Memory B cell (primary cell): ENCODE results near the gene MPZL3.
A peak's percentile ranks its signal among the peaks of the same experiment; 100 is the strongest.
"Not testable (repeated sequence)": the region's sequence is repeated elsewhere in the genome, so short reads cannot be mapped to it uniquely, and the experiment has no call there.

ENCODE experiments used
- ATAC-seq: fragments of 150-1000 bp; cut with Tn5 transposase; 2 replicates; pipeline ENCODE4 v1.10.0; 2021; ENCODE audit warnings: low read depth, mild to moderate bottlenecking, moderate library complexity
- DNase-seq, 2 donors: peaks; one replicate each; pipeline ENCODE4 v3.0.0; 2022; ENCODE audit warnings: low spot score in 2 of 2
- H3K27ac Mint-ChIP-seq: one replicate; pipeline ENCODE4 v1.8.0; 2022; ENCODE audit warnings: mild to moderate bottlenecking, moderate library complexity, mixed read lengths
- H3K27me3 Mint-ChIP-seq: one replicate; pipeline ENCODE4 v1.8.0; 2022; ENCODE audit warnings: mixed read lengths
- H3K36me3 Mint-ChIP-seq: one replicate; pipeline ENCODE4 v1.8.0; 2022; ENCODE audit warnings: mild to moderate bottlenecking, mixed read lengths
- H3K4me1 Mint-ChIP-seq: one replicate; pipeline ENCODE4 v1.8.0; 2022; ENCODE audit warnings: mixed read lengths
- H3K4me3 Mint-ChIP-seq: one replicate; pipeline ENCODE4 v1.8.0; 2022; ENCODE audit warnings: mild to moderate bottlenecking, moderate library complexity, mixed read lengths
- H3K9me3 Mint-ChIP-seq: one replicate; pipeline ENCODE4 v1.8.0; 2022; ENCODE audit warnings: mixed read lengths

The MPZL3 gene

DNA sequence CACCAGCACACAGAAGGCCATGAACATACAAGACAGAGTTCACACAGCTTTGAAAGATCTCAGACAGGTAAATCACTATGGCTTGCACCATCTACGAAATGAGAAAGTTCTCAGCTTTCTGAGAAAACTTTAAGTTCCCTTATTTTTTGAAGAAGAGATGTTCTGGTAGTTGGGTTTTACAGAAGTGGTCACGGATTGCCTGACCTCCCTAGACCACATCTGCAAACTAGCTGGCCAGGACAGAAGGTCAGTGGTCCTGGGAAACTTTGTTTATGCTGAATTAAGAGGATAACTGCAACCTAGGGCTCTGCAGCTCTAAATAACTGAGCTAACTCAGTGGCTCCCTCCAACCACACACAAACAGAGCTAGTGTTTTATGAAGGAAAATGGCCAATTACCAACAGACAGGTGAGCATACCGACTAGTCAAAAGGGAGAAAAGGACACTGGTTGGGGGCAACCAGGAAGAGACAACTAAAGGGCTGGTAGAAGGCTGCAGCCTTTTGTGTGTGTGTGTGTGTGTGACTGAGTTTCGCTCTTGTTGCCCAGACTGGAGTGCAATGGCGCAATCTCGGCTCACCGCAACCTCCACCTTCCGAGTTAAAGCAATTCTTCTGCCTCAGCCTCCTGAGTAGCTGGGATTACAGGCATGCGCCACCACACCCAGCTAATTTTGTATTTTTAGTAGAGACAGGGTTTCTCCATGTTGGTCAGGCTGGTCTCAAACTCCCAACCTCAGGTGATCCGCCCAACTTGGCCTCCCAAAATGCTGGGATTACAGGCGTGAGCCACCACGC lies 67.2 kb downstream of the MPZL3 start:
- DNase-seq (no peak), ATAC-seq (no peak)
- Mint-ChIP-seq H3K36me3 (no peaks in the 10 kb centered on the region), H3K27me3 (peaks cover 26% of the 10 kb centered on the region), H3K4me1 (no peaks in the 10 kb centered on the region), H3K4me3 (no peak overlapping the region), H3K27ac (no peak overlapping the region), H3K9me3 (no peaks in the 10 kb centered on the region)

DNA sequence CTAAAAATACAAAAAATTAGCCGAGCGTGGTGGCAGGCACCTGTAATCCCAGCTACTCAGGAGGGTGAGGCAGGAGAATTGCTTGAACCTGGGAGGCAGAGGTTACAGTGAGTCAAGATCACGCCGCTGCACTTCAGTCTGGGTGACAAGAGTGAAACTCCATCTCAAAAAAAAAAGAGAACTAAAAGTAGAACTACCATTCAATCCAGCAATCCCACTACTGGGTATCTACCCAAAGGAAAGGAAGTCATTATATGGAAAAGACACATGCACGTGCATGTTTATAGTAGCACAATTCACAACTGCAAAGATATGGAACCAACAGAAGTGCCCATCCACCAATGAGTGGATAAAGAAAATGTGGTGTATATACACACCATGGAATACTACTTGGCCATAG lies 68.5 kb downstream of the MPZL3 start:
- H3K9me3 Mint-ChIP-seq, DNase-seq, H3K36me3 Mint-ChIP-seq, ATAC-seq, H3K4me1 Mint-ChIP-seq, H3K4me3 Mint-ChIP-seq, H3K27ac Mint-ChIP-seq: not testable (repeated sequence)
- H3K27me3 Mint-ChIP-seq = peaks cover 26% of the 10 kb centered on the region

DNA sequence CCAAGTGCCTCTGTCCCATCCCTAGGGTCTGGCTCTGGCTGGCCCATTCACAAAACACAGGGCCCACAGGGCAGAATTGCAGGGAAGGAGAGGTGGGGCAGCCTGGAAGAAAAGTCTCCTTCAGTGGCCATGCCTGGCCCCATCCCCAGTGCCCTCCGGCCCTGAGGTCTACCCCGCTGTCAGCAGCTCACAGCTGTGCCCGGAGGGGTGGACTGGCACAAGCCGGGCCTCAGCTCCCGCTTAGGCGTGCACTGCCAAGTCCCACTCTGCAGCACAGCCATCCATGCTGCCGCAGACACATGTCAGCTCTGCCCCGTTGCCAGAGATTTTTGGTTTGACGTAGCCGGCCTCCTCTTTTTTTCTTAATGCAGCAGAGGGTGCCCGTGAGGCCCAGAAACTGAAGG lies 71.9 kb downstream of the MPZL3 start:
- ATAC-seq (peak; percentile 48), DNase-seq (no peak)
- no peak overlapping the region for H3K4me3 Mint-ChIP-seq
- H3K36me3 Mint-ChIP-seq = no peaks in the 10 kb centered on the region
- peaks cover 25% of the 10 kb centered on the region for H3K27me3 Mint-ChIP-seq
- no peak overlapping the region for H3K27ac Mint-ChIP-seq
- H3K9me3 Mint-ChIP-seq = no peaks in the 10 kb centered on the region
- H3K4me1 Mint-ChIP-seq = peaks cover 3% of the 10 kb centered on the region

DNA sequence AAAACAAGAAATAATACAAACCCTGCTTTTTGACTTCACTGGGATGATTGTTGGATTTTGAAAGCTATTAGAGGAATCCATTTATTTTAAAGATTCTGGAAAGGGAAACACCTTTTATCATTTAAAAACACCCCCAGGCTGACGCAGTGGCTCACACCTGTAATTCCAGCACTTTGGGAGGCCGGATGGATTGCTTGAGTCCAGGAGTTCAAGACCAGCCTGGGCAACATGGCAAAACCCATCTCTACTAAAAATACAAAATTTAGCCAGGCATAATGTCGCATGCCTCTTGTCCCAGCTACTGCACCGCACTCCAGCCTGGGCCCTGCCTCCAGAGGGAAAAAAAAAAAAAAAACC lies 75.4 kb downstream of the MPZL3 start:
- DNase-seq = no peak
- Mint-ChIP-seq H3K36me3 (no peaks in the 10 kb centered on the region), H3K9me3 (no peaks in the 10 kb centered on the region), H3K4me1 (peaks cover 3% of the 10 kb centered on the region), H3K27ac (no peak overlapping the region), H3K4me3 (no peak overlapping the region), H3K27me3 (peaks cover 14% of the 10 kb centered on the region)
- ATAC-seq = no peak
